Urinary bladder (tissue), 4 donors: Measurements from ENCODE around the gene RBM38. TPM values are rescaled to one million over a fixed set of nuclear protein-coding genes. Genes with fewer than 3 reads are reported as not detected.

Experiments used
- DNase-seq: peaks from one replicate; pipeline ENCODE4 v3.0.0-alpha.2; 2015; ENCODE audit errors: extremely low spot score
- H3K27ac ChIP-seq: one replicate; pipeline ENCODE4 v1.5.1; 2013; ENCODE audit warnings: low read depth, mild to moderate bottlenecking, moderate library complexity
- H3K36me3 ChIP-seq: one replicate; pipeline ENCODE4 v1.6.1; 2013; ENCODE audit warnings: mild to moderate bottlenecking, moderate library complexity; ENCODE audit not compliant: insufficient read depth
- H3K4me1 ChIP-seq: one replicate; pipeline ENCODE4 v1.6.1; 2013; ENCODE audit warnings: mild to moderate bottlenecking, moderate library complexity; ENCODE audit not compliant: insufficient read depth
- H3K4me3 ChIP-seq: one replicate; pipeline ENCODE4 v1.5.1; 2013; ENCODE audit warnings: low read depth, low read length
- WGBS: extraction: QIAGEN DNeasy Blood & Tissue Kit; methylation state at CpG from one replicate; pipeline ENCODE4 v1.1.7; 2013; 5-methylcytosine and 5-hydroxymethylcytosine counted together
- polyA plus RNA-seq: library from polyadenylated mRNA; stranded (reverse); fragments of 200-250 nt; gene quantifications from one replicate; pipeline ENCODE4 v1.2.3, GENCODE V29; 2013
- total RNA-seq: library from RNA; depleted of rRNA; stranded (reverse); fragments of >200 nt; gene quantifications from one replicate; pipeline ENCODE4 v1.2.3, GENCODE V29; 2014
- donor health status: healthy with polysubstance abuse.
- donor health status: healthy.

Gene RBM38
- total and polyA plus RNA-seq, 2 donors, result 19.5 to 103 TPM

DNA sequence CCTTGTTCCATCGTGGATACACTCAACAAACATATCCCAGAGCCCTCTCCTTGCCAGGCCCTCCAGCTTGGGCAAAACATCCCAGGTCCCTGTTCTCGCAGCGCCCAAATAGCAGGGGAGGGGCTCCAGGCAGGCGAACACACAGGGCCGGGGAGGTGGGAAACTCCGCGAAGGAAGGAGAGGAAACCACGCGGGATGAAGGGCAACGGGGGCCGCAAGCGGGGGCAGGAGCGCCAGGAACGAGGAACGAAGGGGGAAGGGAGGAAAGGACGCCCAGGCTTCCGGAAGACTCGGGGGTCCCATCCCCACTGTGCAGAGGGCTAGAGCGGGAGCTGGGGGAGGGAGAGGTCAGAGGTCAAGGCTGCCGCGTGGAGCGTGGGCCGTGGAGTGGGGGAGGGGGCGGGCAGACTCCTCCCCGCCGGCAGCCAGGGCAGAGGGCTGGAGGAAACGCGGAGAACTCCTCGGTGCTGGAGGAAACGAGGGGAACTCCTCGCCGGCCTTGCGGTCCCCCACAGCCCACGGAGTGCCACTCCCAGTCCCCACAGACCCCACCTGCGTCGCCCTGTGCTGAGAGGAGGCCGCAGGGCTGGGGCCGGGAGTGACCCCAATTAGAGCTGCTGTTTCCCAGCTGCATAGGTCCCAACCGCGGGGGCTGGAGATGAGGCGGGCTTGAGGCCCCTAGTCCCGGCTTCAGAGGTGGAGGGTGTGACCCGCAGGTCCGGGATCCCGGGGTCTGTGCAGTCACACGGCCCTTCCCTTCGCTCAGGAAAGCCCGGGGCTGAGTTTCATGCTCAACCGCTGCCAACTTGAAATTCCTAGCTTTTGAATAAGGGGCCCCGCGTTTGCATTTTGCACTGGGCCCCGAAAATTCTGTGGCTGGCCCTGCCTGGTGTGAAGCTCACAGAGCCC lies 1.2 kb upstream of the RBM38 start:
- DNase-seq, result no peak
- Histone ChIP-seq H3K36me3 (no peaks in the 10 kb centered on the region), H3K4me3 (peak overlapping the region; percentile 26), H3K27ac (peak overlapping the region; percentile 6), H3K4me1 (peaks cover 1% of the 10 kb centered on the region)
- 46% methylated on average over 52 of the region's 52 CpGs for WGBS

DNA sequence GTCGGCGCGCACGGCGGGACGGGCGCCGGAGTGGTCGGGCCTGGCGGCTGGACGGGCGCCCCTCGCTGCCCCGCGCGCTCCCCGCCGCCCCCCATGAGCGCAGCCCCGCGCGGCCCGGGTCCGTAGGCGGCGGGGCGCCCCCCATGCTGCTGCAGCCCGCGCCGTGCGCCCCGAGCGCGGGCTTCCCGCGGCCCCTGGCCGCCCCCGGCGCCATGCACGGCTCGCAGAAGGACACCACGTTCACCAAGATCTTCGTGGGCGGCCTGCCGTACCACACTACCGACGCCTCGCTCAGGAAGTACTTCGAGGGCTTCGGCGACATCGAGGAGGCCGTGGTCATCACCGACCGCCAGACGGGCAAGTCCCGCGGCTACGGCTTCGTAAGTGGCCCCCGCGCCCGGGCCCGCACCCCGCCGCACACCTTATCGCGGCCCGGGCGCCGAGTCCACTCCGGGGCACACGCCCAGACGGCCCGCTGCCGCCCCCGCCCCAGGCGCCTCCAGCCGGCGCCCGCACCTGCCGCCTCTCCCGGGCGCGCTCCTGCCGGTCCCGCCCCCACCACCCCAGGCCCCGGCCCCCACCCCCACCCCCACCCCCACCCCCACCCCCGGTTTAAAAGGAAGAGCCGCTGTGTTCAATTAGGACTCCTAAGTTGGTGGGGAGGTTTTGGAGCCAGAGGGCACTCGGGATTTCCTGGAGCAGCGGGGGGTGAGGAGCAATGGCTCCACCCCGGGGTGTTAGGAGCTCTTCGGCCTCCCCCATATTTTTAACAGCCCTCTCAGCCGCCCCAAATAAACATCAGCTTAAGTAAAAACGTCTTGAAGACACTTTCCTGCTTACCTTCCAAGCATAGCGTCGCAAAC lies 474 bp downstream of the RBM38 start:
- H3K27ac ChIP-seq, result no peak overlapping the region
- DNase-seq, result no peak
- H3K36me3 ChIP-seq, result no peaks in the 10 kb centered on the region
- peak overlapping the region; percentile 89 for H3K4me3 ChIP-seq
- H3K4me1 ChIP-seq, result peaks cover 1% of the 10 kb centered on the region
- WGBS, result 2% methylated on average over 96 of the region's 98 CpGs

DNA sequence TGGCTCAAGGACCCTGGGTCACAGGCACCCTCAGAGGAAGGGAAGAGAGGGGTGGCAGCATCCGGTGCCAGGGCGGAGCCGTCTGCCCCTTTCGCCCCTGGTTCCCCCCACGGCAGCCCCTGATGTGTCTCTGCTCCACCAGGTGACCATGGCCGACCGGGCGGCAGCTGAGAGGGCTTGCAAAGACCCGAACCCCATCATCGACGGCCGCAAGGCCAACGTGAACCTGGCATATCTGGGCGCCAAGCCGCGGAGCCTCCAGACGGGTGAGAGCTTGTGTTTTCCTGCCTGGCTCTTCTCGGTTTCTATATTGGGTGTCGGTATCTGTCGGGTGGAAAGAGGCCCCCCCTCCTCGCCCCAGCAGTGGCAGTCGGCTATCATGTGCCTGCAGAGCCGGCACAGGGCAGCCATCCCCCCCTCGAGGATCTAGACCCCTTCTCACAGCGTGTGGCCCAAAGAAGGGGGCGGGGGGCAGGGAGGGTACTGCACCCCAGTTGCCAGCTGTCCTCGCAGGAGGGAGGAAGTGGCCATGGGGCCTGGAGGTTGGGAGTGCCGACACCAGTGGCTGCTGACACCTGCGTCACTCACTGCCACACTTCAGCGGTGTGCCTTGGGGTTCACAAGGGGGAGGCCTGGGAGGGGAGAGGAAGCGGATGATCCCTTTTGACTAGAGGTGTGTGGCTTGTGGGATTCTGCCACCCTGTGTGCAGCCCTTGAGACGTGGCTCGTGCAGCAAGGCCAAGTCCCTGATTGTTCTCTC lies 1.5 kb downstream of the RBM38 start:
- no peak for DNase-seq
- H3K36me3 ChIP-seq, result no peaks in the 10 kb centered on the region
- H3K4me1 ChIP-seq, result peaks cover 1% of the 10 kb centered on the region
- peak overlapping the region; percentile 33 for H3K27ac ChIP-seq
- WGBS, result 50% methylated on average over 33 of the region's 33 CpGs
- peak overlapping the region; percentile 89 for H3K4me3 ChIP-seq

DNA sequence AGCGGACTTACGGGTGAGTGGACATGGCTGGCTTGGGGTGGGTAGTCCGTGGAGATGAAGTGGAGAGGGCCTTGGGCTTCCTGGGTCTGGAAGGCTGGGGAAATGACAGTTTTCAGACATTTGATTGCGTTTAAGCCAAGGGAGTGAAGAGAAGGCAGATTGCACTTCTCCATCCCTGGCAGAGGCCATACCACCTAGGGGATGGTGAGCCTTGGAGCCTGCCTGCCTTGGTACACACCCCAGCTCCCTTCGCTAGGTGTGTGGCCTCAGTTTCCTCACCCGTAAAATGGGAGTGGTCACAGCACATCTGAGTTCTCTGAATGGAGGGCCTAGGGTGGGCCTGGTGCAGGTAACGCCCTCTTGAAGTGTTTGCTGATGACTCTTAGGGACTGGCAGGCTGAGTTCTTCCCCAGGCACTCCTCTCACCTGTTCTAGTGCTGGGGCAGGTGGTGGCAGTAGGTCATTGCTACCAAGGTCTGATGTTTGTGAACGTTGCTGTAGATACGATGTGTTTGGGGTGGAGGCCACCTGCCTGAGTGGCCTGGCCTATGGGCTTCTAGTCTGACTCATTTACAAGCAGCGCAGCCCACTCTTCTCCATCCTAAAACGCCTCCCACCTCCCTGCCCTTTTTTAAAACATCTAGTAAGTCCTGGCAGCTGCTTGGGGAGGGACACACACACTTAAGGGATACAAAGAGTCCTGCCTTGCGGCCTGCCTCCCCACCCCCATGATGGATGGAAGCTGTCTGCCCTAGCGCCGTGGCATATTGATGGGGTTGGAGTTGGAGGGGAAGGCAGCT lies 2.3 kb downstream of the RBM38 start:
- WGBS, result 66% methylated on average over 14 of the region's 14 CpGs
- no peak overlapping the region for H3K4me3 ChIP-seq
- H3K4me1 ChIP-seq, result peaks cover 1% of the 10 kb centered on the region
- H3K27ac ChIP-seq, result no peak overlapping the region
- no peak for DNase-seq
- no peaks in the 10 kb centered on the region for H3K36me3 ChIP-seq

DNA sequence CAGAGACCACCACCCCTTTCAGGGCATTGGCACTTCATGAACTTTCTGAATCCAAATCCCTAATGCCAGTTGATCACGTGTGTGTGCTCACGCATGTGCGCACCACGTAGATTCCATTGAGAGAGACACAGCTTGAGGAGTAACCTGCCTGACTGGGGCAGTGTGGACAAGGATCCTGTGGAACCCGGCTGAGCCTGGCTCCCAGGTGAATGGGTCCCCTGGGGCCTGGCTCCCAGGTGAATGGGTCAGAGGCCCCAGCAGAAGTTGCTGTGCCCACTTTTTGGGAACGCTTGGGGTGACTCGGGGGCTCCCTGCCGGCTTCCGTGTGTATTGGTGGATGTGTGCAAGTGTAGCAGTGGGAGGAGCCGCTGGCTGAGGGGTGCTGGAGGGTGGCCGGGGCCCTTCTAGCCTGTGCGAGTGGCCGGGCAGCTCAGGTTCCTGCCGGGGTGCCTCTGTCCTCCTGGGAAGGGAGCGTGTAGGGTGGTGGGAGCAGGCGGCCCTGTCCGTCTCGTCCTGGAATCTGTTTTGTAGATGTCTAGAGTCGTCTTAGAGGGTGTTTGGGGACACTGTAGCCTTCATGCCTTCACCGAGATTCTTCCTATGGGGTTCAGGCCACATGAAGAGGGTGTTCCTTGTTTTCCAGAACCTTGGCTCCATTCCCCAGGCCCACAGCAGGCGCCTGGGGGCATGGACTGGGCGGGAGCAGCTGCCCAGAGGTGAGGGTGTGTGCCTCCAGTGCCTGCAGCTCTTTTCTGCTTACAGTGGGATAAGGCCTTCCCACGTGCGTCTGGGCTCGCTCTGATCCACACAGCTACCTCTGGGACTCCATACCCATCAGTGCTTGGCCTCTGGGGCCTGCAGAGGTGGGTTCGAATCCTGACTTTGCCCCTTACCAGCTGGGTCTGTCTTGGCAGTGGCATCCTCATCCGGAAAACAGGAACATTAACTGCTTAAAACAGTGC lies 3.2 kb downstream of the RBM38 start:
- peaks cover 1% of the 10 kb centered on the region for H3K4me1 ChIP-seq
- 60% methylated on average over 27 of the region's 27 CpGs for WGBS
- no peak overlapping the region for H3K4me3 ChIP-seq
- H3K36me3 ChIP-seq, result no peaks in the 10 kb centered on the region
- no peak for DNase-seq
- no peak overlapping the region for H3K27ac ChIP-seq

DNA sequence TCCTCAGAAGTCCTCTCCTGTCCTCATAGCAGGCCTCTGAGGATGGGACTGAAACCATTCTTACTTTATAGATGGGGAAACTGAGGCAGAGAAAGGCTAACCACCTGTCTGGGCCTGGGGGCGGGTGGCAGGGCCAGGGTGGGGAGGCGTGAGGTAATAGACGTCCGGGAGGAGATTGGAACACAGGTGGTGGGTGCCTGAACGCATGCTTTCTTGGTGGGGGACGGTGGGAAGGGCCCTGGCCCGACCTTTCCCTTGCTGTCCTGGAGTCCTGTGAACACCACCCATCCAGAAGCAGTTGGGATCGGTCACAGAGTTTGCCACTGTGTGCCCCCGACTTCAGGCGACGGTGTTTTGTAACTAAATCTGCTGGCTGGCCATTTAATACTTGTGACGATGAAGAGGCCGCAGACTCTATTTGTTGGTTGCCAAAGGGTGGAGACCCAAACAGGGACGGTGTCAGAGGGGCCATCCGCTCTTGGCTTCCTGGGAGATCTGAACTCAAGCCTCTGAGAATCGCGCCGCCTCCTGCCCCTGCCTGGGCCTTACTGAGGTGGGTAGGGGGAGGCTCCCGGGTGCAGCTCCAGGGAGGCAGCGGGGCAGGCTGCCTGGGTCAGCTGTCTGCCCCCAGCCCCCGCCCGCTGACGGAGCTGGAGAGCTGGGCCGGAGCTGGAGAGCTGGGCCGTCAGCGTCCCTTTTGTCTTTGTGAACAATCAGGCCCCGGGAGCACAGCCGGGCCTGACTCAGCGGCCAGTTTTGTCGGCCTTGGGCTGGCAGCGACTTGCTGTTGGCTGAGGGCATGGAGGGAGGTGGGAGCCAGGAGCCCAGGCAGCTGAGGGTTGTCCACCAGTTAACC lies 4.1 kb downstream of the RBM38 start:
- no peak for DNase-seq
- Histone ChIP-seq H3K27ac (no peak overlapping the region), H3K4me3 (no peak overlapping the region), H3K4me1 (no peaks in the 10 kb centered on the region), H3K36me3 (no peaks in the 10 kb centered on the region)
- WGBS, result 44% methylated on average over 31 of the region's 31 CpGs

DNA sequence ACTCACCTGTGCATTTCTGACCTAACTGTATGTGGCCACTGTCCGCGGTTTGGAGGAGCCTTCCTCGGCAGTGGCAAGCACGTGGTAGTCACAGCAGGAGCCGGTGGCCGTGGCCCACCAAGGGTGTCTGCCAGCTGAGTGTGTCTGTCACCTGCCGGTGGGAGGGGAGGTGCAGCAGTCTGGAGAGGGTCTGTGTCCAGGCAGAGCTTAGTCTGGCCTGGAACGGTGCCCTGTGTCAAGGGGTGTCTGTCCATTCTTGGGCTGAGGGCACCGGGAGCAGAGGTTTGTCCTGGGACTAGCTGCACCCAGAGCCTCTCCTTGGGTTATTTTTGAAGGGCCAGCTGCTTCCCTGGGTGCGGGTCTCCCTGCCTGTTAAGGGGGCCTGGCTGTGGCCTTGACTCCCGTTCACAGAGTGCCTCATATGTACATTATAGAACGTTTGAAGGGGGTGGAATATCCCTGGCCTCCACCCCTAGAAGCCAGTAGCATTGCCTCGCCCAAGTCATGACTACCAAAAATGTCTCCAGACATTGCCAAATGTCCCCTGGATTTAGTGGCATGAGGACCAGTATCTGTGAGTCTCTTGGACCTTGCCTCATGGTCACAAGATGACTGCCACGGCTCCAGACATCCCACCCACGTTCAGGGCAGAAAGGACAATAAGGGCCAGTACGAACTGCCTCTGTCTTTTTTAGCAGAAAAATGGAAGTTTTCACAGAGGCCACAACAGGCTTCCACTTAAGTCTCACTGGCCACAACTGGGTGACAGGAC lies 5.2 kb downstream of the RBM38 start:
- 79% methylated on average over 16 of the region's 16 CpGs for WGBS
- Histone ChIP-seq H3K36me3 (no peaks in the 10 kb centered on the region), H3K27ac (no peak overlapping the region), H3K4me3 (no peak overlapping the region), H3K4me1 (no peaks in the 10 kb centered on the region)
- no peak for DNase-seq

DNA sequence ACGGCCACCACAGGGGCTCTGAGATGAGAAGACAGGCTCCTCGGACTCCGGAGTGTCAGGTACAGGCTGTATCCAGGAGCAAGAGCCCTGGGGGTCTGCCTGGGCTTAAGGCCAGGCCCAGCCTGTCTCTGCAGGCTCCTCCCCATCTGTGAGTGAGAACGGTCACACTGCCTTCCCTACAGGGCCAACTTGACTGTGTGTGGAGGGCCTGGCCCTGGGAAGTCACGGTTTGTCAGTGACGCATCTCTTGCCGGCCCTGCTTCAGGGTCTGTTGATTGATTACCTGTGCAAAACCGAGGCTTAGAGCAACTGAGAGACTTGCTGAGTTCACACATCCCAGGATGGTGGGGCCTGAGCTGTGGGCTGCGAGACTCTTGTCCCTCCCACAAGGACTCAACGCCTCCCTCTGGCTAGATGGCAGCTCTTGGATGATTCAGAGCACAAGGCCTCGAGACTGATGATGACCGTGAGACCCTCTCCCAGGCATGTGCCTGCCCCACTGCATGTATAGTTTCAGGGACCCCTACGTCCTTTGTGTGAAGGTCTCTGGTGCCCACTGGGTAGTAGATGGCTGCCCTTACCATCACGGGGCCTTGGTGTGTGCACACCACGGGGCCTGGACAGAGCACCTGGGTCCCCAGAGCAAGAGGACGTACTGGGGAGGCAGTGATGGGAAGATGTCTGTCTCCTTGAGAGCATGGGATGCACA lies 5.9 kb downstream of the RBM38 start:
- no peak for DNase-seq
- 67% methylated on average over 16 of the region's 16 CpGs for WGBS
- peaks cover under 1% of the 10 kb centered on the region for H3K36me3 ChIP-seq
- H3K27ac ChIP-seq, result no peak overlapping the region
- H3K4me1 ChIP-seq, result no peaks in the 10 kb centered on the region
- H3K4me3 ChIP-seq, result no peak overlapping the region

DNA sequence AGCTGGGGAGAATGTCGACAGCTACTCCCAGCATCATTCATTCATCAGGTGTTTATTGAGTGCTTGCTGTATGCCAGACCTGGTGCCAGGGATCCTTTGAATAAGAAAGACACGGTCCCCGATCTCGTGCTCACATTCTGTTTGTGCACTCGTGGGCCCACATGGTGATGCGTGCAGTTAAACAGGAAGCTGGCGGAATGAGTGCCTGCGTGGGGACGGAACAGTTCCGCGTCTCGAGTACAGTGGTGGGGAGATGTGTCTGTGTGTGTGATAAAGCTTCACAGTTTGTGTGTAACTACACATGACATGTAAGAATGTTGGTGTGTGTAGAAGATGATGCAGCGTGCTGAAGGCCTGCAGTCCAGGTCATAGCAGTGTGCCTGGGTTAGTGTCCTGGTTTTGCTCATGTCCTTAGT lies 6.5 kb downstream of the RBM38 start:
- Histone ChIP-seq H3K4me1 (no peaks in the 10 kb centered on the region), H3K27ac (no peak overlapping the region), H3K4me3 (no peak overlapping the region), H3K36me3 (peaks cover 3% of the 10 kb centered on the region)
- no peak for DNase-seq
- 47% methylated on average over 13 of the region's 13 CpGs for WGBS

DNA sequence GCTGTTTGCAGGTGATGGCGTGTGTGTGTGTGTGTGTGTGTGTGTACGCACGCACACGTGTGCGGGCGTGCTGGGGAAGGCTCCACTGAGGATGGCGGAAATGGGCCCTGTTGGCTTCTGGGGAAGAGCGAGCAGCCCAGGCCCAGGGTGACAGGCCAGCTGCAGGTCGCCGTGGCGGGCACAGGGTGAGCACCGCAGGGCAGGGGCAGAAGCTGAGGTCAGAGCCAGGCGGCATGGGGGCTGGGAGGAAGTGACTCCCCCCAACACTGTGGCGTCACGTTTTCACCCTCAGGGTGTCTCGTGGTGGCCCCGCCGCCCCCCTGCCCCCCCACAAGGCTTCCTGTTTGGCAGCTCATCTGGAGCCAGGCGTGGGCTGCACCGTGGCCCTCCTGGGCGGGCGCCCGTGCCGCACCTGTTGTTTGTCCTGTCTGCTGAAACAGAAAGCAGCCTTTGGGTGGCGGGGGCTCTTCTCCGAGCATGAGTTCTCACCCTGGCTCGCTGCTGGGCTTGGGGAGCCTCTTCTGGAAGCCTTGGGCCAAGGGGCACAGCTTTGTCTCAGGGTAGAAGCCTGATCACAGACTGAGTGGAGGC lies 7.1 kb downstream of the RBM38 start:
- H3K4me3 ChIP-seq, result no peak overlapping the region
- H3K36me3 ChIP-seq, result peaks cover 3% of the 10 kb centered on the region
- 42% methylated on average over 27 of the region's 27 CpGs for WGBS
- no peak overlapping the region for H3K27ac ChIP-seq
- no peak for DNase-seq
- H3K4me1 ChIP-seq, result no peaks in the 10 kb centered on the region
